ENCODE data around the gene PTPRE. TPM values are rescaled to one million over a fixed set of nuclear protein-coding genes. Genes with fewer than 3 reads are reported as not detected.

Gene PTPRE
- total and polyA plus RNA-seq, 4 donors, result 30.9 to 46.9 (median 37.2) TPM

- no peaks in the 10 kb centered on the region for H3K9me3 ChIP-seq (ENCODE audit: control insufficient read depth, insufficient read depth, low read length)
- H3K4me1 ChIP-seq (ENCODE audit: control insufficient read depth, insufficient read depth, low read length), result no peaks in the 10 kb centered on the region
- DNase-seq (ENCODE audit: low read depth in 4 of 6, low spot score in 6 of 6), result no peak
- H3K27ac ChIP-seq (ENCODE audit: low read depth, low read length), result no peak overlapping the region
- 100% methylated on average over 2 of the region's 4 CpGs for WGBS (ENCODE audit: insufficient coverage)
- no peaks in the 10 kb centered on the region for H3K36me3 ChIP-seq (ENCODE audit: control insufficient read depth, insufficient read depth, low read length)
- H3K27me3 ChIP-seq (ENCODE audit: control insufficient read depth, insufficient read depth, low read length), result no peaks in the 10 kb centered on the region
- H3K4me3 ChIP-seq (ENCODE audit: low read depth, low read length), result no peak overlapping the region
These were observed 209.3 kb downstream of the PTPRE start for GRCh38 chr10:128116187-128116586.

- H3K27me3 ChIP-seq (ENCODE audit: control insufficient read depth, insufficient read depth, low read length), result no peaks in the 10 kb centered on the region
- H3K27ac ChIP-seq (ENCODE audit: low read depth, low read length), result no peak overlapping the region
- WGBS (ENCODE audit: insufficient coverage), result 100% methylated on average over 2 of the region's 13 CpGs
- no peak for DNase-seq (ENCODE audit: low read depth in 4 of 6, low spot score in 6 of 6)
- H3K4me1 ChIP-seq (ENCODE audit: control insufficient read depth, insufficient read depth, low read length), result no peaks in the 10 kb centered on the region
- H3K4me3 ChIP-seq (ENCODE audit: low read depth, low read length), result no peak overlapping the region
- no peaks in the 10 kb centered on the region for H3K36me3 ChIP-seq (ENCODE audit: control insufficient read depth, insufficient read depth, low read length)
- H3K9me3 ChIP-seq (ENCODE audit: control insufficient read depth, insufficient read depth, low read length), result no peaks in the 10 kb centered on the region
These were observed 210.1 kb downstream of the PTPRE start for GRCh38 chr10:128116851-128117615.

GRCh38 chr10:128121750-128122412, 215.0 kb downstream of the PTPRE start:
- Histone ChIP-seq H3K4me1 (ENCODE audit: control insufficient read depth, insufficient read depth, low read length) (peaks cover 20% of the 10 kb centered on the region), H3K4me3 (ENCODE audit: low read depth, low read length) (no peak overlapping the region), H3K36me3 (ENCODE audit: control insufficient read depth, insufficient read depth, low read length) (no peaks in the 10 kb centered on the region), H3K27ac (ENCODE audit: low read depth, low read length) (no peak overlapping the region), H3K27me3 (ENCODE audit: control insufficient read depth, insufficient read depth, low read length) (peaks cover 12% of the 10 kb centered on the region), H3K9me3 (ENCODE audit: control insufficient read depth, insufficient read depth, low read length) (no peaks in the 10 kb centered on the region)
- no peak for DNase-seq (ENCODE audit: low read depth in 4 of 6, low spot score in 6 of 6)
- WGBS (ENCODE audit: insufficient coverage), result 90% methylated on average over 5 of the region's 5 CpGs

GRCh38 chr10:128122931-128123330, 216.0 kb downstream of the PTPRE start:
- Histone ChIP-seq H3K4me3 (ENCODE audit: low read depth, low read length) (no peak overlapping the region), H3K36me3 (ENCODE audit: control insufficient read depth, insufficient read depth, low read length) (no peaks in the 10 kb centered on the region), H3K27ac (ENCODE audit: low read depth, low read length) (no peak overlapping the region), H3K4me1 (ENCODE audit: control insufficient read depth, insufficient read depth, low read length) (peaks cover 20% of the 10 kb centered on the region), H3K27me3 (ENCODE audit: control insufficient read depth, insufficient read depth, low read length) (peaks cover 12% of the 10 kb centered on the region), H3K9me3 (ENCODE audit: control insufficient read depth, insufficient read depth, low read length) (no peaks in the 10 kb centered on the region)
- WGBS (ENCODE audit: insufficient coverage), result no CpG with 5 or more reads among the region's 2 CpGs
- DNase-seq (ENCODE audit: low read depth in 4 of 6, low spot score in 6 of 6), result no peak

GRCh38 chr10:128123846-128124245, 216.9 kb downstream of the PTPRE start:
- Histone ChIP-seq H3K27ac (ENCODE audit: low read depth, low read length) (no peak overlapping the region), H3K4me1 (ENCODE audit: control insufficient read depth, insufficient read depth, low read length) (peaks cover 20% of the 10 kb centered on the region), H3K27me3 (ENCODE audit: control insufficient read depth, insufficient read depth, low read length) (peaks cover 12% of the 10 kb centered on the region)

GRCh38 chr10:128124813-128125403, 218.0 kb downstream of the PTPRE start:
- 41% methylated on average over 9 of the region's 11 CpGs for WGBS (ENCODE audit: insufficient coverage)
- Histone ChIP-seq H3K4me3 (ENCODE audit: low read depth, low read length) (peak overlapping the region; percentile 38), H3K27ac (ENCODE audit: low read depth, low read length) (no peak overlapping the region)

More at GRCh38 chr10:128123846-128124245, 216.9 kb downstream of the PTPRE start:
- Histone ChIP-seq H3K36me3 (ENCODE audit: control insufficient read depth, insufficient read depth, low read length) (no peaks in the 10 kb centered on the region), H3K9me3 (ENCODE audit: control insufficient read depth, insufficient read depth, low read length) (no peaks in the 10 kb centered on the region), H3K4me3 (ENCODE audit: low read depth, low read length) (no peak overlapping the region)
- DNase-seq (ENCODE audit: low read depth in 4 of 6, low spot score in 6 of 6), result no peak

GRCh38 chr10:128125416-128125943, 218.6 kb downstream of the PTPRE start:
- WGBS (ENCODE audit: insufficient coverage), result under 1% methylated on average over 33 of the region's 33 CpGs
- Histone ChIP-seq H3K9me3 (ENCODE audit: control insufficient read depth, insufficient read depth, low read length) (no peaks in the 10 kb centered on the region), H3K27ac (ENCODE audit: low read depth, low read length) (no peak overlapping the region), H3K36me3 (ENCODE audit: control insufficient read depth, insufficient read depth, low read length) (no peaks in the 10 kb centered on the region), H3K4me3 (ENCODE audit: low read depth, low read length) (peak overlapping the region; percentile 38), H3K27me3 (ENCODE audit: control insufficient read depth, insufficient read depth, low read length) (peaks cover 12% of the 10 kb centered on the region), H3K4me1 (ENCODE audit: control insufficient read depth, insufficient read depth, low read length) (peaks cover 20% of the 10 kb centered on the region)
- no peak for DNase-seq (ENCODE audit: low read depth in 4 of 6, low spot score in 6 of 6)

More at GRCh38 chr10:128124813-128125403, 218.0 kb downstream of the PTPRE start:
- DNase-seq (ENCODE audit: low read depth in 4 of 6, low spot score in 6 of 6), result no peak
- Histone ChIP-seq H3K36me3 (ENCODE audit: control insufficient read depth, insufficient read depth, low read length) (no peaks in the 10 kb centered on the region), H3K27me3 (ENCODE audit: control insufficient read depth, insufficient read depth, low read length) (peaks cover 12% of the 10 kb centered on the region), H3K4me1 (ENCODE audit: control insufficient read depth, insufficient read depth, low read length) (peaks cover 20% of the 10 kb centered on the region), H3K9me3 (ENCODE audit: control insufficient read depth, insufficient read depth, low read length) (no peaks in the 10 kb centered on the region)

GRCh38 chr10:128125944-128126764, 219.3 kb downstream of the PTPRE start, which contains the start of gene MKI67:
TSS of gene MKI67 (minus strand) at chr10:128126423. CDS start at chr10:128125667, 756 bp downstream.
- H3K4me3 ChIP-seq (ENCODE audit: low read depth, low read length), result peak within 1 kb of the TSS; percentile 56
- H3K4me1 ChIP-seq (ENCODE audit: control insufficient read depth, insufficient read depth, low read length), result peaks cover 20% of the 10 kb centered on the region
- DNase-seq (ENCODE audit: low read depth in 4 of 6, low spot score in 6 of 6), result peak; percentile 68 to 97 (median 88)
- no peaks in the 10 kb centered on the region for H3K36me3 ChIP-seq (ENCODE audit: control insufficient read depth, insufficient read depth, low read length)
- H3K27me3 ChIP-seq (ENCODE audit: control insufficient read depth, insufficient read depth, low read length), result peaks cover 12% of the 10 kb centered on the region
- WGBS (ENCODE audit: insufficient coverage), result under 1% methylated on average over 93 of the region's 95 CpGs
- H3K27ac ChIP-seq (ENCODE audit: low read depth, low read length), result no peak within 1 kb of the TSS
- H3K9me3 ChIP-seq (ENCODE audit: control insufficient read depth, insufficient read depth, low read length), result no peaks in the 10 kb centered on the region

GRCh38 chr10:128128582-128128981, 221.7 kb downstream of the PTPRE start:
- WGBS (ENCODE audit: insufficient coverage), result 95% methylated on average over 4 of the region's 8 CpGs
- Histone ChIP-seq H3K36me3 (ENCODE audit: control insufficient read depth, insufficient read depth, low read length) (no peaks in the 10 kb centered on the region), H3K27ac (ENCODE audit: low read depth, low read length) (no peak overlapping the region), H3K4me3 (ENCODE audit: low read depth, low read length) (no peak overlapping the region), H3K4me1 (ENCODE audit: control insufficient read depth, insufficient read depth, low read length) (peaks cover 20% of the 10 kb centered on the region), H3K9me3 (ENCODE audit: control insufficient read depth, insufficient read depth, low read length) (no peaks in the 10 kb centered on the region), H3K27me3 (ENCODE audit: control insufficient read depth, insufficient read depth, low read length) (peaks cover 12% of the 10 kb centered on the region)
- DNase-seq (ENCODE audit: low read depth in 4 of 6, low spot score in 6 of 6), result no peak

Measured in spinal cord (tissue), 10 donors.